GM23248 (cell line): Measurements from ENCODE around the gene CNNM4. TPM values are rescaled to one million over a fixed set of nuclear protein-coding genes. Genes with fewer than 3 reads are reported as not detected.

Experiments used
- DNase-seq: peaks from one replicate; pipeline ENCODE4 v3.0.0-alpha.2; 2015
- H2AFZ ChIP-seq: fragments of 200-600 bp; sonication (generic); 2 replicates; pipeline ENCODE4 v1.6.1; 2016; ENCODE audit warnings: antibody characterized with exemption
- H3F3A ChIP-seq: fragments of 200-600 bp; sonication (generic); 2 replicates; pipeline ENCODE4 v1.6.1; 2016; ENCODE audit warnings: mild to moderate bottlenecking, antibody characterized with exemption, mixed run types; ENCODE audit not compliant: insufficient read depth
- H3K27ac ChIP-seq: fragments of 200-600 bp; sonication (generic); 2 replicates; pipeline ENCODE4 v1.5.1; 2016; ENCODE audit warnings: mild to moderate bottlenecking
- H3K27me3 ChIP-seq: fragments of 200-600 bp; sonication (generic); replicated peaks from 2 replicates; pipeline ENCODE4 v1.6.1; 2016; ENCODE audit warnings: mild to moderate bottlenecking; ENCODE audit not compliant: insufficient read depth
- H3K36me3 ChIP-seq: fragments of 200-600 bp; sonication (generic); 2 replicates; pipeline ENCODE4 v1.6.1; 2016; ENCODE audit warnings: low read depth, mild to moderate bottlenecking
- H3K4me1 ChIP-seq: fragments of 200-600 bp; sonication (generic); 2 replicates; pipeline ENCODE4 v1.6.1; 2016; ENCODE audit warnings: mild to moderate bottlenecking; ENCODE audit not compliant: insufficient read depth
- H3K4me2 ChIP-seq: fragments of 200-600 bp; sonication (generic); one replicate; pipeline ENCODE4 v1.6.1; 2016; ENCODE audit warnings: mild to moderate bottlenecking; ENCODE audit not compliant: unreplicated experiment
- H3K4me3 ChIP-seq: fragments of 200-600 bp; sonication (generic); 2 replicates; pipeline ENCODE4 v1.5.1; 2016; ENCODE audit warnings: mild to moderate bottlenecking
- H3K79me2 ChIP-seq: fragments of 200-600 bp; sonication (generic); 2 replicates; pipeline ENCODE4 v1.6.1; 2016; ENCODE audit warnings: mild to moderate bottlenecking; ENCODE audit not compliant: insufficient read depth
- H3K9ac ChIP-seq: fragments of 200-600 bp; sonication (generic); 2 replicates; pipeline ENCODE4 v1.6.1; 2016; ENCODE audit warnings: mild to moderate bottlenecking
- H3K9me2 ChIP-seq: fragments of 200-600 bp; sonication (generic); 2 replicates; pipeline ENCODE4 v1.6.1; 2016; ENCODE audit warnings: mixed run types, mild to moderate bottlenecking, moderate library complexity; ENCODE audit not compliant: insufficient read depth
- H3K9me3 ChIP-seq: fragments of 200-600 bp; sonication (generic); one replicate; pipeline ENCODE4 v1.6.1; 2017; ENCODE audit warnings: low read depth
- H4K20me1 ChIP-seq: fragments of 200-600 bp; sonication (generic); 2 replicates; pipeline ENCODE4 v1.6.0; 2016; ENCODE audit not compliant: insufficient read depth
- EZH2 ChIP-seq: fragments of 200-600 bp; sonication (generic); IDR thresholded peaks from 2 replicates; pipeline ENCODE4 v1.6.1; 2018; ENCODE audit warnings: antibody characterized with exemption, mild to moderate bottlenecking; ENCODE audit not compliant: insufficient read depth, poor library complexity, severe bottlenecking
- EZH2phosphoT487 ChIP-seq: fragments of 200-600 bp; sonication (generic); IDR thresholded peaks from 2 replicates; pipeline ENCODE4 v1.6.1; 2018; ENCODE audit warnings: antibody characterized with exemption, moderate library complexity, mild to moderate bottlenecking, low read depth; ENCODE audit not compliant: insufficient read depth
- WGBS, 2 experiments: methylation state at CpG; one replicate each; pipeline ENCODE4 v1.1.6; 2015 to 2017; ENCODE audit warnings: low lambda C conversion rate in 2 of 2, low coverage in 1 of 2; ENCODE audit errors: missing lambda C conversion rate in 2 of 2; 5-methylcytosine and 5-hydroxymethylcytosine counted together
- in situ Hi-C: fragments of 300-500 bp; cut with MboI; formaldehyde crosslinking; loops from 2 replicates; pipeline ENCODE4 v1.15.0; 2020
- polyA plus RNA-seq: library from polyadenylated mRNA; unstranded; fragments of >200 nt; fragmentation: Nextera tagmentation; extraction: Ambion mirVana; gene quantifications from 2 replicates; pipeline ENCODE4 v1.2.1, GENCODE V29; 2016
- total RNA-seq: library from RNA; depleted of rRNA; stranded (reverse); fragments of >200 nt; shearing (Covaris generic); gene quantifications from 2 replicates; pipeline ENCODE4 v1.2.3, GENCODE V29; 2014

CNNM4 gene
- total and polyA plus RNA-seq, 2 experiments from 2014 or later = 2.8 to 4.8 TPM

DNA sequence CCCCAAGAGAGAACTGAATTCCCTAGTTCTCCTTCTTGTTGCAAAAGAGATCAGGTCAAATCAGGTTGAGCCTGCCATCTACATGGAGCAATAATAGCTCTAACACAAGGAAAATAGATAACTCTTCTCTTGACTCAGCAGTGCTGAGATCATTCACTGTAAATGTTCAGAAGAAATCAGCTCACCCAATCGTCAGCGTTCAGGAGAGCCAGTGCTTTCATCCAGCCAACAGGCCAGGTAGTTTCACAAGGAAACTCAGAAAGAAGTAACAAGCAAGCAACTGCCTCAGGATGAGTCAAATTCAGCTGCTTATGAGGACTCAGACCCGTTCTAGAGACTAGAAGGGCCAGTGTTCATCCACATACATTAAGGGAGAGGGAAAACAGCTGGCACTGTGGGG is 26.8 kb upstream of the CNNM4 start:
- peaks cover 16% of the 10 kb centered on the region; the same call in 1 of the 2 replicates for H3F3A ChIP-seq
- TF ChIP-seq EZH2 (no peak), EZH2phosphoT487 (no peak)
- H3K9ac ChIP-seq = no peak overlapping the region
- H3K27me3 ChIP-seq = no peaks in the 10 kb centered on the region
- H2AFZ ChIP-seq = no peak overlapping the region
- WGBS, 2 experiments = 78 to 84% methylated on average over 3 of the region's 3 CpGs
- no peaks in the 10 kb centered on the region for H4K20me1 ChIP-seq
- in situ Hi-C loops = no loop called here
- no peak for DNase-seq
- H3K9me2 ChIP-seq = no peaks in the 10 kb centered on the region
- H3K36me3 ChIP-seq = peaks cover 43% of the 10 kb centered on the region
- H3K79me2 ChIP-seq = peaks cover 19% of the 10 kb centered on the region
- no peak overlapping the region for H3K27ac ChIP-seq
- H3K4me3 ChIP-seq = no peak overlapping the region
- H3K9me3 ChIP-seq = no peaks in the 10 kb centered on the region
- H3K4me1 ChIP-seq = peaks cover 13% of the 10 kb centered on the region
- no peak overlapping the region for H3K4me2 ChIP-seq

DNA sequence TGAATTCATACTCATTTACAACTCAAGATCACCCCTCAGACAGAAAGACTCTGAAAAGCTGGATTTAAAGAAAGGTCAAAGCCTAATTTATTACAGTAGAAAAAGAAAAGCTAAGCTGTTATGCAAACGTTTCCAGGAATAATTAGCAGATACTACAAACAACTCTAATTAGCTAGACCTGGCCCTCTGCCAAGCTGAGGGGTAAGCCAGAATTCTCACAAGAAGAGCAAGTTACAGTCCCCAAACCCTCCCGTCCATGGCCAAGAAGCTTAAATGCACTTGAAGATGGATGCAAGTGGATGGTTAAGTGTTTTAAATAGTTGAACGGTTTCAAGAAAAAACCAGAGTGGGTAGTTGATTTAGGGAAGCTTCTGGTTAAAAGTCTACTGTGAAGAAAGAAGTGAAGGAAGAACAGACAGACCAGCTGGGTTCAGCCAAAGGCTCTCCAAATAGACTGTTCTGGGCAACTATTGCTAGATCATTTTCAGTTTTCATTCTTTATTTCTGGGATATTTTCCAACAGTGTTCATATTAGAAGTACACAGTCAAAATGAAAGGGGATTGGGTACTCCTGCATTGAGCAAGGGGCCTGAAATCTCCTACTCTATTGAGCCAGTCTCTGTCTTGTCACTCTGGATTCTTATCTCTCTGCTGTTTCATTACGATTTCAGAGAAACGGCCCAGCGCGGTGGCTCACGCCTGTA is 25.7 kb upstream of the CNNM4 start:
- Histone ChIP-seq H3K79me2 (peaks cover 27% of the 10 kb centered on the region), H3K36me3 (peaks cover 43% of the 10 kb centered on the region), H3K9me2 (no peaks in the 10 kb centered on the region), H3K4me3 (no peak overlapping the region), H3K4me2 (no peak overlapping the region), H3K9ac (no peak overlapping the region), H3K4me1 (peaks cover 11% of the 10 kb centered on the region), H3K27ac (no peak overlapping the region), H3K27me3 (no peaks in the 10 kb centered on the region), H4K20me1 (no peaks in the 10 kb centered on the region), H3K9me3 (no peaks in the 10 kb centered on the region), H3F3A (peaks cover 14% of the 10 kb centered on the region; the same call in 1 of the 2 replicates), H2AFZ (no peak overlapping the region)
- TF ChIP-seq EZH2phosphoT487 (no peak), EZH2 (no peak)
- no peak for DNase-seq
- in situ Hi-C loops = no loop called here
- 62 to 73% methylated on average over 8 of the region's 8 CpGs for WGBS, 2 experiments

DNA sequence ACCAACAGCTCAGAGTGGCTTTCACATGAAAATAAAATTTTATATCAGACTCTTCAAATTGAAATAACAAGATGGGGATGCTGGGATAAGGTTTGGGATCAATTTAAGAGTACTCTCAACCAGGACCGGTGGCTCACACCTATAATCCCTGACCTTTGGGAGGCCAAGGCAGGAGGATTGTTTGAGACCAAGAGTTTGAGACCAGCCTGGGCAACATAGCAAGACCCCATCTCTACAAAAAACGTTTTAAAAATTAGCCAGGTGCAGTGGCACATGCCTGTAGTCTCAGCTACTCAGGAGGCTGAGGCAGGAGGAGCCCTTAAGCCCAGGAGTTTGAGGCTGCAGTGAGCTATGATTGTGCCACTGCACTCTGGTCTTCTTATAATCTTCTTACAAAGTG is 23.5 kb upstream of the CNNM4 start:
- DNase-seq = no peak
- no peak overlapping the region for H2AFZ ChIP-seq
- no peak overlapping the region for H3K4me3 ChIP-seq
- no peaks in the 10 kb centered on the region for H3K9me3 ChIP-seq
- H4K20me1 ChIP-seq = no peaks in the 10 kb centered on the region
- peaks cover 4% of the 10 kb centered on the region; the same call in 1 of the 2 replicates for H3K4me1 ChIP-seq
- no peaks in the 10 kb centered on the region for H3K27me3 ChIP-seq
- WGBS, 2 experiments = 50 to 55% methylated on average over 2 of the region's 2 CpGs
- no peak for TF ChIP-seq EZH2phosphoT487
- no peak for TF ChIP-seq EZH2
- H3K4me2 ChIP-seq = no peak overlapping the region
- no peak overlapping the region for H3K27ac ChIP-seq
- no peaks in the 10 kb centered on the region for H3K9me2 ChIP-seq
- no peaks in the 10 kb centered on the region for H3F3A ChIP-seq
- H3K9ac ChIP-seq = no peak overlapping the region
- peaks cover 36% of the 10 kb centered on the region for H3K36me3 ChIP-seq
- in situ Hi-C loops = no loop called here
- peaks cover 27% of the 10 kb centered on the region for H3K79me2 ChIP-seq

DNA sequence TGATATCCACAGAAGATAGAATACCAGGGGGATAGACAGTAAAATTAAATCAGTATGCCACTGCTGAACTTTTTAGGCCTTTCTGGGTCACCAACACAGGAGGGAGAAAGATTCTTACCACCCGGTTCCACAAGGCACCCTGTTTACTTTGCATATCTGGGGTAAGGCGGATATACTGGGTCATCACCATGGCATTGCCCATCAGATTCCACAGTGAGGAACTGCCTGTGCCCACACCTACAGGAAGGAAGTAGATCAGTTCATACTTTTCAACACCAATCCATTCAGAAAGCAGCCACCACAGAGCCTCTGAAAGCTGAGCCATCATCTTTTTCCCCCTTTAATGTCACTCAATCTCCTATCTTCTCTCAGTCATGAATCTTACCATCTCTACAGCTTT is 22.9 kb upstream of the CNNM4 start:
- Histone ChIP-seq H3K9me2 (no peaks in the 10 kb centered on the region), H3K4me2 (no peak overlapping the region)

More for the DNA sequence above, 22.9 kb upstream of the CNNM4 start:
- no peaks in the 10 kb centered on the region for H3F3A ChIP-seq
- peaks cover 30% of the 10 kb centered on the region for H3K36me3 ChIP-seq
- H3K9me3 ChIP-seq = no peaks in the 10 kb centered on the region
- H3K27ac ChIP-seq = no peak overlapping the region
- WGBS, 2 experiments = 90 to 94% methylated on average over 2 of the region's 2 CpGs
- no peak for DNase-seq
- peaks cover 4% of the 10 kb centered on the region; the same call in 1 of the 2 replicates for H3K4me1 ChIP-seq
- no peaks in the 10 kb centered on the region for H3K27me3 ChIP-seq
- peaks cover 27% of the 10 kb centered on the region for H3K79me2 ChIP-seq
- no peak overlapping the region for H3K9ac ChIP-seq
- in situ Hi-C loops = no loop called here
- no peak for TF ChIP-seq EZH2phosphoT487
- no peak for TF ChIP-seq EZH2
- no peak overlapping the region for H2AFZ ChIP-seq
- no peaks in the 10 kb centered on the region for H4K20me1 ChIP-seq
- no peak overlapping the region for H3K4me3 ChIP-seq
